GM19463 (cell line): ENCODE measurements around the gene RAB12.
"Not testable (repeated sequence)": the region's sequence is repeated elsewhere in the genome, so short reads cannot be mapped to it uniquely, and the experiment has no call there.

Experiments
- ATAC-seq: cut with Tn5 transposase; IDR thresholded peaks from one replicate; pipeline ENCODE4 v1.9.1; 2021; ENCODE audit warnings: mild to moderate bottlenecking, moderate library complexity; ENCODE audit not compliant: unreplicated experiment

The RAB12 gene

GRCh38 chr18:8608795-8609658 is at the start of gene RAB12:
Gene RAB12, plus strand, starts transcription at chr18:8609437. Its CDS starts 3 bp downstream, at chr18:8609440.
- peak; percentile 75 for ATAC-seq

GRCh38 chr18:8559612-8560186 is 49.5 kb upstream of the RAB12 start:
- ATAC-seq, result no peak

- ATAC-seq, result no peak
Observed at GRCh38 chr18:8561123-8561910, 47.9 kb upstream of the RAB12 start.

GRCh38 chr18:8562070-8562469 is 47.2 kb upstream of the RAB12 start:
- ATAC-seq, result no peak

GRCh38 chr18:8562919-8563318 is 46.3 kb upstream of the RAB12 start:
- ATAC-seq, result no peak

GRCh38 chr18:8571399-8571798 is 37.8 kb upstream of the RAB12 start:
- no peak for ATAC-seq

GRCh38 chr18:8573766-8574165 is 35.5 kb upstream of the RAB12 start:
- not testable (repeated sequence) for ATAC-seq

- ATAC-seq, result no peak
Observed at GRCh38 chr18:8584798-8585197, 24.4 kb upstream of the RAB12 start.

- ATAC-seq, result no peak
Observed at GRCh38 chr18:8586941-8587340, 22.3 kb upstream of the RAB12 start.

- no peak for ATAC-seq
Observed at GRCh38 chr18:8595445-8595844, 13.8 kb upstream of the RAB12 start.

- peak; percentile 56 for ATAC-seq
Observed at GRCh38 chr18:8601277-8602032, 7.8 kb upstream of the RAB12 start.

- peak; percentile 16 for ATAC-seq
Observed at GRCh38 chr18:8602040-8602439, 7.2 kb upstream of the RAB12 start.

GRCh38 chr18:8602557-8602956 is 6.7 kb upstream of the RAB12 start:
- no peak for ATAC-seq

GRCh38 chr18:8603663-8604520 is 5.3 kb upstream of the RAB12 start:
- no peak for ATAC-seq

- ATAC-seq, result no peak
Observed at GRCh38 chr18:8605974-8606373, 3.3 kb upstream of the RAB12 start.

GRCh38 chr18:8607776-8608742 is 1.2 kb upstream of the RAB12 start:
- ATAC-seq, result peak; percentile 35

GRCh38 chr18:8609659-8610458 is 622 bp downstream of the RAB12 start:
- ATAC-seq, result no peak

- no peak for ATAC-seq
Observed at GRCh38 chr18:8610459-8610851, 1.2 kb downstream of the RAB12 start.
